AG09319 (cell line): ENCODE results near the gene CHST13.

Source experiments
- DNase-seq: peaks from one replicate; pipeline ENCODE4 v3.0.0-alpha.2; 2010; ENCODE audit warnings: low read depth; ENCODE audit errors: extremely low read depth
- CTCF ChIP-seq: IDR thresholded peaks from 2 replicates; pipeline ENCODE4 v1.5.1; 2011; ENCODE audit warnings: low read depth, mild to moderate bottlenecking, inconsistent platforms, low read length, moderate library complexity

CHST13 gene

GRCh38 chr3:126510308-126510910 is 13.5 kb upstream of the CHST13 start:
- TF ChIP-seq CTCF, result no peak
- no peak for DNase-seq

GRCh38 chr3:126511291-126511690 is 12.7 kb upstream of the CHST13 start:
- DNase-seq, result no peak
- TF ChIP-seq CTCF, result no peak

GRCh38 chr3:126512026-126512425 is 11.9 kb upstream of the CHST13 start:
- no peak for TF ChIP-seq CTCF
- no peak for DNase-seq

- no peak for DNase-seq
- TF ChIP-seq CTCF, result no peak
These were observed 10.9 kb upstream of the CHST13 start for GRCh38 chr3:126512916-126513650.

GRCh38 chr3:126514161-126514560 is 9.8 kb upstream of the CHST13 start:
- TF ChIP-seq CTCF, result no peak
- no peak for DNase-seq

GRCh38 chr3:126515066-126515706 is 8.8 kb upstream of the CHST13 start:
- TF ChIP-seq CTCF, result no peak
- DNase-seq, result no peak
